ENCODE measurements around the gene RAD51B.

Gene RAD51B

GRCh38 chr14:68621400-68622365 lies 802.1 kb downstream of the RAD51B start:
- DNase-seq (ENCODE audit: low read depth in 2 of 3, low spot score in 2 of 3), result no peak

- no peak for DNase-seq (ENCODE audit: low read depth in 2 of 3, low spot score in 2 of 3)
These were observed 803.3 kb downstream of the RAD51B start for GRCh38 chr14:68622856-68623255.

GRCh38 chr14:68623307-68623706 lies 803.7 kb downstream of the RAD51B start:
- DNase-seq (ENCODE audit: low read depth in 2 of 3, low spot score in 2 of 3), result no peak

- no peak for DNase-seq (ENCODE audit: low read depth in 2 of 3, low spot score in 2 of 3)
These were observed 804.2 kb downstream of the RAD51B start for GRCh38 chr14:68623826-68624225.

- DNase-seq (ENCODE audit: low read depth in 2 of 3, low spot score in 2 of 3), result no peak
These were observed 805.1 kb downstream of the RAD51B start for GRCh38 chr14:68624541-68625220.

- DNase-seq (ENCODE audit: low read depth in 2 of 3, low spot score in 2 of 3), result no peak
These were observed 805.9 kb downstream of the RAD51B start for GRCh38 chr14:68625366-68626090.

- DNase-seq (ENCODE audit: low read depth in 2 of 3, low spot score in 2 of 3), result no peak
These were observed 806.8 kb downstream of the RAD51B start for GRCh38 chr14:68626386-68626785.

- DNase-seq (ENCODE audit: low read depth in 2 of 3, low spot score in 2 of 3), result no peak
These were observed 807.7 kb downstream of the RAD51B start for GRCh38 chr14:68627050-68627867.

- DNase-seq (ENCODE audit: low read depth in 2 of 3, low spot score in 2 of 3), result no peak
These were observed 808.5 kb downstream of the RAD51B start for GRCh38 chr14:68627868-68628604.

- DNase-seq (ENCODE audit: low read depth in 2 of 3, low spot score in 2 of 3), result no peak
These were observed 809.2 kb downstream of the RAD51B start for GRCh38 chr14:68628605-68629310.

- no peak for DNase-seq (ENCODE audit: low read depth in 2 of 3, low spot score in 2 of 3)
These were observed 810.5 kb downstream of the RAD51B start for GRCh38 chr14:68630081-68630571.

- DNase-seq (ENCODE audit: low read depth in 2 of 3, low spot score in 2 of 3), result no peak
These were observed 811.2 kb downstream of the RAD51B start for GRCh38 chr14:68630611-68631393.

GRCh38 chr14:68631394-68632053 lies 811.9 kb downstream of the RAD51B start:
- no peak for DNase-seq (ENCODE audit: low read depth in 2 of 3, low spot score in 2 of 3)

- no peak for DNase-seq (ENCODE audit: low read depth in 2 of 3, low spot score in 2 of 3)
These were observed 812.7 kb downstream of the RAD51B start for GRCh38 chr14:68632054-68632895.

- no peak for DNase-seq (ENCODE audit: low read depth in 2 of 3, low spot score in 2 of 3)
These were observed 813.8 kb downstream of the RAD51B start for GRCh38 chr14:68633131-68633991.

GRCh38 chr14:68634332-68634731 lies 814.8 kb downstream of the RAD51B start:
- no peak for DNase-seq (ENCODE audit: low read depth in 2 of 3, low spot score in 2 of 3)

All from activated CD8-positive, alpha-beta memory T cell treated with anti-CD3 and anti-CD28 coated beads for 48 hours (primary cell).